ENCODE results near the gene MATR3. TPM values are rescaled to one million over a fixed set of nuclear protein-coding genes. Genes with fewer than 3 reads are reported as not detected.
"Not testable (repeated sequence)": the region's sequence is repeated elsewhere in the genome, so short reads cannot be mapped to it uniquely, and the experiment has no call there.

Gene MATR3
- total and polyA plus RNA-seq, 9 donors: 174 to 297 (median 222) TPM

DNA sequence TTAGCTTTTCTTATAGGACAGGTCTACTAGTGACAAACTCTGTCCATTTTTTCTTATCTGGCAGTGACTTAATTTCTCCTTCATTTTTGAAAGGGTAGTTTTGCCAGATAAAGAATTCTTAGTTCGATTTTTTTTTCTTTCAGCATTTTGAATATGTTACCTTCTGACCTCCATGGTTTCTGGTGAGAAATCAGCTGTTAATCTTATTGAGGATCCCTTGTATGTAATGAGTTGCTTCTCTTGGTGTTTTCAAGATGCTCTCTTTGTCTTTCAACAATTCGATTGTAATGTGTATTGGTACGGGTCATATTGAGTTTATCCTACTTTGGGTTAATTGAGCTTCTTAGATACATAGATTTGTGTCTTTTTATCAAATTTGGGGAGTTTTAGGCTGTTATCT is 60.6 kb downstream of the MATR3 start:
- H3K4me1 ChIP-seq (ENCODE audit: insufficient read depth): peaks cover 11% of the 10 kb centered on the region

DNA sequence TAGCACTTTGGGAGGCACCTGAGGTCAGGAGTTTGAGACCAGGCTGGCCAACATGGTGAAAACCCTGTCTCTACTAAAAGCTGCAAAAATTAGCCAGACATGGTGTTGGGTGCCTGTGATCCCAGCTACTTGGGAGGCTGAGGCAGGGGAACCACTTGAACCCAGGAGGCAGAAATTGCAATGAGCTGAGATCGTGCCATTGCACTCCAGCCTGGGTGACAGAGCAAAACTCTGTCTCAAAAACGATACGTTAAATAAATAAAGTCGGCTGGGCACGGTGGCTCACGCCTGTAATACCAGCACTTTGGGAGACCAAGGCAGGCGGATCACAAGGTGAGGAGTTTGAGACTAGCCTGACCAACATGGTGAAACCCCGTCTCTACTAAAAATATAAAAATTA is 62.4 kb downstream of the MATR3 start:
- intact Hi-C loops (cut with DNase I); H3K4me3 ChIP-seq; H3K27ac ChIP-seq; H3K27me3 ChIP-seq; DNase-seq; H3K36me3 ChIP-seq; H3K9me3 ChIP-seq; H3K4me1 ChIP-seq (ENCODE audit: insufficient read depth): not testable (repeated sequence)
- 93 to 95% (median 94%) methylated on average over 8 of the region's 8 CpGs for WGBS, 3 donors

More for the DNA sequence above, 60.6 kb downstream of the MATR3 start:
- 91 to 97% (median 97%) methylated on average over 3 of the region's 3 CpGs for WGBS, 3 donors
- Histone ChIP-seq H3K9me3 (no peaks in the 10 kb centered on the region), H3K27ac (no peak overlapping the region), H3K27me3 (no peaks in the 10 kb centered on the region), H3K36me3 (no peaks in the 10 kb centered on the region), H3K4me3 (no peak overlapping the region)
- no peak for DNase-seq
- TF ChIP-seq POLR2A (IDR thresholded peaks at IDR 0.05): no peak
- TF ChIP-seq EP300 (IDR thresholded peaks at IDR 0.05): no peak
- TF ChIP-seq, protein P1, sequence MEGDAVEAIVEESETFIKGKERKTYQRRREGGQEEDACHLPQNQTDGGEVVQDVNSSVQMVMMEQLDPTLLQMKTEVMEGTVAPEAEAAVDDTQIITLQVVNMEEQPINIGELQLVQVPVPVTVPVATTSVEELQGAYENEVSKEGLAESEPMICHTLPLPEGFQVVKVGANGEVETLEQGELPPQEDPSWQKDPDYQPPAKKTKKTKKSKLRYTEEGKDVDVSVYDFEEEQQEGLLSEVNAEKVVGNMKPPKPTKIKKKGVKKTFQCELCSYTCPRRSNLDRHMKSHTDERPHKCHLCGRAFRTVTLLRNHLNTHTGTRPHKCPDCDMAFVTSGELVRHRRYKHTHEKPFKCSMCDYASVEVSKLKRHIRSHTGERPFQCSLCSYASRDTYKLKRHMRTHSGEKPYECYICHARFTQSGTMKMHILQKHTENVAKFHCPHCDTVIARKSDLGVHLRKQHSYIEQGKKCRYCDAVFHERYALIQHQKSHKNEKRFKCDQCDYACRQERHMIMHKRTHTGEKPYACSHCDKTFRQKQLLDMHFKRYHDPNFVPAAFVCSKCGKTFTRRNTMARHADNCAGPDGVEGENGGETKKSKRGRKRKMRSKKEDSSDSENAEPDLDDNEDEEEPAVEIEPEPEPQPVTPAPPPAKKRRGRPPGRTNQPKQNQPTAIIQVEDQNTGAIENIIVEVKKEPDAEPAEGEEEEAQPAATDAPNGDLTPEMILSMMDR (IDR thresholded peaks at IDR 0.05): no peak
- intact Hi-C loops (cut with DNase I): no loop called here

GRCh38 chr5:139358064-139358463 is 64.5 kb downstream of the MATR3 start:
- no peak for TF ChIP-seq EP300 (IDR thresholded peaks at IDR 0.05)
- TF ChIP-seq, protein P1 (IDR thresholded peaks at IDR 0.05): no peak
- no peak for TF ChIP-seq POLR2A (IDR thresholded peaks at IDR 0.05)
- H3K4me3 ChIP-seq: no peak overlapping the region
- intact Hi-C loops (cut with DNase I): no loop called here
- no peaks in the 10 kb centered on the region for H3K36me3 ChIP-seq
- H3K4me1 ChIP-seq (ENCODE audit: insufficient read depth): peaks cover 9% of the 10 kb centered on the region
- no peak for DNase-seq
- H3K27ac ChIP-seq: no peak overlapping the region
- no peaks in the 10 kb centered on the region for H3K9me3 ChIP-seq
- H3K27me3 ChIP-seq: no peaks in the 10 kb centered on the region

DNA sequence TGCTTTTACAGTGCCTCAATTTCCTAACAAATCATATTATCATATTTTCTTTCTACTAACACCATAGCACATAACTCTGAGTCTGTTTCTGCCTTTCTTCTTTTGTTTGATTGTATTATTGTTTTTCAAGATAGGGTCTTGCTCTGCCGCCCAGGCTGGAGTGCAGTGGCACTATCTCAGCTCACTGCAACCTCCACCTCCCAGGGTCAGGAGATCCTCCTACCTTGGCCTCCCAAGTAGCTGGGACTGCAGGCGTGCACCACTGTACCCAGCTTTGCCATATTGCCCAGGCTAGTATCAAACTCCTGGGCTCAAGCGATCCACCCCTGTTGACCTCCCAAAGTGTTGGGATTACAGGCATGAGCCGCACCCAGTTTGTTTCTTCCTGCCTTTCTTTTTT is 66.8 kb downstream of the MATR3 start:
- no peak overlapping the region for H3K4me3 ChIP-seq
- intact Hi-C loops (cut with DNase I): no loop called here
- H3K9me3 ChIP-seq: no peaks in the 10 kb centered on the region
- peak in 1 of 5 donors; percentile 7 for DNase-seq
- WGBS, 3 donors: 95 to 98% (median 97%) methylated on average over 4 of the region's 4 CpGs
- no peaks in the 10 kb centered on the region for H3K36me3 ChIP-seq
- H3K27ac ChIP-seq: no peak overlapping the region
- H3K4me1 ChIP-seq (ENCODE audit: insufficient read depth): peaks cover 9% of the 10 kb centered on the region
- TF ChIP-seq, protein P1 (IDR thresholded peaks at IDR 0.05): no peak
- TF ChIP-seq EP300 (IDR thresholded peaks at IDR 0.05): no peak
- TF ChIP-seq POLR2A (IDR thresholded peaks at IDR 0.05): no peak
- no peaks in the 10 kb centered on the region for H3K27me3 ChIP-seq

GRCh38 chr5:139361835-139362429 is 68.4 kb downstream of the MATR3 start:
- WGBS, 3 donors: 80 to 84% (median 84%) methylated on average over 6 of the region's 6 CpGs
- Histone ChIP-seq H3K4me1 (ENCODE audit: insufficient read depth) (peaks cover 9% of the 10 kb centered on the region), H3K9me3 (no peaks in the 10 kb centered on the region), H3K36me3 (no peaks in the 10 kb centered on the region), H3K4me3 (no peak overlapping the region), H3K27me3 (no peaks in the 10 kb centered on the region), H3K27ac (no peak overlapping the region)
- DNase-seq: no peak
- intact Hi-C loops (cut with DNase I): no loop called here
- TF ChIP-seq, protein P1 (IDR thresholded peaks at IDR 0.05): no peak
- TF ChIP-seq POLR2A (IDR thresholded peaks at IDR 0.05) (no peak), EP300 (IDR thresholded peaks at IDR 0.05) (no peak)
